ENCODE results near the gene FUCA2.
A peak's percentile ranks its signal among the peaks of the same experiment; 100 is the strongest.

Gene FUCA2

GRCh38 chr6:143507358-143508145 lies 4.0 kb downstream of the FUCA2 start:
- DNase-seq (ENCODE audit: low read depth), result no peak
- TF ChIP-seq, protein P1, sequence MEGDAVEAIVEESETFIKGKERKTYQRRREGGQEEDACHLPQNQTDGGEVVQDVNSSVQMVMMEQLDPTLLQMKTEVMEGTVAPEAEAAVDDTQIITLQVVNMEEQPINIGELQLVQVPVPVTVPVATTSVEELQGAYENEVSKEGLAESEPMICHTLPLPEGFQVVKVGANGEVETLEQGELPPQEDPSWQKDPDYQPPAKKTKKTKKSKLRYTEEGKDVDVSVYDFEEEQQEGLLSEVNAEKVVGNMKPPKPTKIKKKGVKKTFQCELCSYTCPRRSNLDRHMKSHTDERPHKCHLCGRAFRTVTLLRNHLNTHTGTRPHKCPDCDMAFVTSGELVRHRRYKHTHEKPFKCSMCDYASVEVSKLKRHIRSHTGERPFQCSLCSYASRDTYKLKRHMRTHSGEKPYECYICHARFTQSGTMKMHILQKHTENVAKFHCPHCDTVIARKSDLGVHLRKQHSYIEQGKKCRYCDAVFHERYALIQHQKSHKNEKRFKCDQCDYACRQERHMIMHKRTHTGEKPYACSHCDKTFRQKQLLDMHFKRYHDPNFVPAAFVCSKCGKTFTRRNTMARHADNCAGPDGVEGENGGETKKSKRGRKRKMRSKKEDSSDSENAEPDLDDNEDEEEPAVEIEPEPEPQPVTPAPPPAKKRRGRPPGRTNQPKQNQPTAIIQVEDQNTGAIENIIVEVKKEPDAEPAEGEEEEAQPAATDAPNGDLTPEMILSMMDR (conservative IDR thresholded peaks at IDR 0.05; ENCODE audit: low read length), result no peak

GRCh38 chr6:143506620-143507019 lies 4.9 kb downstream of the FUCA2 start:
- DNase-seq (ENCODE audit: low read depth), result no peak
- TF ChIP-seq, protein P1 (conservative IDR thresholded peaks at IDR 0.05; ENCODE audit: low read length), result no peak
- H3K4me3 ChIP-seq (ENCODE audit: low read length), result no peak overlapping the region

More at GRCh38 chr6:143507358-143508145, 4.0 kb downstream of the FUCA2 start:
- H3K4me3 ChIP-seq (ENCODE audit: low read length), result no peak overlapping the region

DNA sequence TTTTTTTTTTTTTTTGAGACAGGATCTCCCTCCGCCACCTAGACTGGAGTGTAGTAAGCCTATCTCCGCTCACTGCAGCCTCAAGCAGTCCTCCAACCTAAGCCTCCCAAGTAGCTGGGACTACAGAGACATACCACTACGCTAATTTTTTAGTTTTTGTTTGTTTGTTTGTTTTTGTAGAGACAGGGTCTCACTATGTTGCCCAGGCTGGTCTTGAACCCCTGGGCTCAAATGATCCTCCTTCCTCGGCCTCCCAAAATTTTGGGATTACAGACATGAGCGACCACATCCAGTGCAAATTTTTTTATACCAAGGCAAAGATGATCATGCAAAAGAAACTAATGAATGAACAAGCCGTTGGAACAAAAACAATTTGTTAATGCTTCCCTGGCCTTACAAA lies 5.3 kb downstream of the FUCA2 start:
- DNase-seq (ENCODE audit: low read depth), result no peak
- no peak overlapping the region for H3K4me3 ChIP-seq (ENCODE audit: low read length)
- TF ChIP-seq, protein P1 (conservative IDR thresholded peaks at IDR 0.05; ENCODE audit: low read length), result no peak

DNA sequence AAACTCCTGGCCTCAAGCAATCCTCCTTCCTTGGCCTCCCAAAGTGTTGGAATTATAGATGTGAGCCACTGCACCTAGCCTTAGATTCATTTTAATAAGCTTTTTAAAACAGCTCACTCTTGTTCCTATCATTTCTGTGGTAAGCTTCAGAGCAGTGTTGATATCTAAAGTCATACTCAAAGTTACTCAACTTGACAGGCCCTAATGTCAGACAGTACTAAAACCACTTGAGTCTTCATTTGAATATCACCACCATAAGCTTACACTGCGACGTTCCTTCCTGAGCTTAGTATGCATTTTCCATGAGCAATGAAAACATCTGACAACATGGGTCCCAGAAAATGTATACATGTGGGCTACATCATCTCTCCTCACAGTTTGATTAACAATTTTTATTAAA lies 6.0 kb downstream of the FUCA2 start:
- no peak for DNase-seq (ENCODE audit: low read depth)
- TF ChIP-seq, protein P1 (conservative IDR thresholded peaks at IDR 0.05; ENCODE audit: low read length), result no peak
- no peak overlapping the region for H3K4me3 ChIP-seq (ENCODE audit: low read length)

- TF ChIP-seq, protein P1 (conservative IDR thresholded peaks at IDR 0.05; ENCODE audit: low read length), result no peak
- H3K4me3 ChIP-seq (ENCODE audit: low read length), result no peak overlapping the region
- no peak for DNase-seq (ENCODE audit: low read depth)
Measured at GRCh38 chr6:143505111-143505510, 6.4 kb downstream of the FUCA2 start.

GRCh38 chr6:143504369-143504768 lies 7.2 kb downstream of the FUCA2 start:
- DNase-seq (ENCODE audit: low read depth), result no peak
- no peak overlapping the region for H3K4me3 ChIP-seq (ENCODE audit: low read length)
- TF ChIP-seq, protein P1 (conservative IDR thresholded peaks at IDR 0.05; ENCODE audit: low read length), result no peak

DNA sequence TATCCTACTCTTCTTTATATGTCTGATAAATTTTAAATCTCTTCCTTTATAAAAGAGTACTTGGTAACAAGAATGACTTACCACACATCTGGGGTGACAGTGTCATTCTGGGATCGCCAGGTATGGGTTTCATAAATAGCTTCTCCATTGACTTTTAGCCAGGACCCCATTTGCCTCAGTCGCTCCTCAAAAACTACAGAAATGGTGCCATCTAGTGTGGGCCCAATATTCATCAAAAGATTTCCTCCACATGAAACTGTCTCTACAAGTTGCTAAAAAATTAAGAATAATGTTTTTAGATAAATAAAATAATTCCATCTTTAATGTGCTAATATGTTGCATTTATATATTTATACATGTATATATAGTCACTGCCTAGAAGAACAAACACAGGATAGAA lies 9.7 kb downstream of the FUCA2 start:
- DNase-seq (ENCODE audit: low read depth), result peak; percentile 2
- no peak overlapping the region for H3K4me3 ChIP-seq (ENCODE audit: low read length)
- TF ChIP-seq, protein P1 (conservative IDR thresholded peaks at IDR 0.05; ENCODE audit: low read length), result peak; percentile 19

Data from AG10803 (cell line).